OCI-LY3 (cell line): ENCODE results near the gene DHX38.

ENCODE experiments used
- EZH2phosphoT487 ChIP-seq: fragments of 200-600 bp; shearing (Covaris generic); IDR thresholded peaks from 2 replicates; pipeline ENCODE4 v1.6.1; 2018; ENCODE audit warnings: antibody characterized with exemption, mixed run types, low read depth
- TF ChIP-seq, protein P1 (sequence below): fragments of 200-600, 300-600 bp; sonication (generic); IDR thresholded peaks from 2 replicates; pipeline ENCODE4 v1.5.1; 2014; ENCODE audit warnings: antibody characterized with exemption, low read length, low read depth

DNA sequence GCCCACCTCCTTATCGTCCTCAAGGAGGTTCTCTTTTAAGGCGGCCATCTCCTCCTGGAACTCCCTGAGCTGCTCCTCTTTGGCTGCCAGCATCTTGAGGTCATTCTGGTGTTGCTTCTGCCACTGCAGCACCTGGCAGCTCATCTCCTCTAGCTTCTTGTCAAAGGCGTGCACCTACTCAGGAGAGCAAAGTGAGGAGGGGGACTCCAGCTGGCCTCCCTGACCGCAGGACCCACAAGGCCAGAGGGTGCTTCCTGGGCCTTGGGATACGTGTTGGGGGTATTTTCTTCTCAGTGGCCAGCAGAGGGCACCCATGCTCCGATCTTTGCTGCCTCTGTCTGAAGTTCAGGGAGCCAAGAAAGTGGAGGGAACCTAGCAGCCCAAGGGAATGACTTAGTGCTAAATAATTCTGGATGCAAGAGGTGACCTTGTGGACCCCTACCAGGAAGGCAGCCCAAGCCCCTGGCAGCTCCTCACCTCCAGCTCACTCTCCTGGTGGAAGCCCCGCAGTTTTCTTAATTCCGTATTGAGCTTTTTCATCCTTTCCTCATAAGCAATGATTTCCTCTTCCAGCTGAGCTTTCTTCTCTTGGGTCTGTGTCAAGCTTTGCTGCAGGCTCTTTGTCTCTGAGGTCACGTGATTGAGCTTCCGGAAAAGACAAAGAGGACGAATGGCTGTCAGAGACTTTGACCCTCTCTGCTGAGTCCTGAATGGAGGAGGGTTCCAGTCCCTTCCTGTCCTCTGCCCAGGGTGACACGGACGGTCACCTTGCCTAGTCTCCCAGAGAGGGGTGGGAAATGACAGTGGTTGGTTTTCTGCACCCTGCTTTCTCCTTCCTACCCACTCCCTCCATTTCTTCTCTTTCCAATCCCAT is 31.4 kb downstream of the DHX38 start:
- TF ChIP-seq, protein P1, sequence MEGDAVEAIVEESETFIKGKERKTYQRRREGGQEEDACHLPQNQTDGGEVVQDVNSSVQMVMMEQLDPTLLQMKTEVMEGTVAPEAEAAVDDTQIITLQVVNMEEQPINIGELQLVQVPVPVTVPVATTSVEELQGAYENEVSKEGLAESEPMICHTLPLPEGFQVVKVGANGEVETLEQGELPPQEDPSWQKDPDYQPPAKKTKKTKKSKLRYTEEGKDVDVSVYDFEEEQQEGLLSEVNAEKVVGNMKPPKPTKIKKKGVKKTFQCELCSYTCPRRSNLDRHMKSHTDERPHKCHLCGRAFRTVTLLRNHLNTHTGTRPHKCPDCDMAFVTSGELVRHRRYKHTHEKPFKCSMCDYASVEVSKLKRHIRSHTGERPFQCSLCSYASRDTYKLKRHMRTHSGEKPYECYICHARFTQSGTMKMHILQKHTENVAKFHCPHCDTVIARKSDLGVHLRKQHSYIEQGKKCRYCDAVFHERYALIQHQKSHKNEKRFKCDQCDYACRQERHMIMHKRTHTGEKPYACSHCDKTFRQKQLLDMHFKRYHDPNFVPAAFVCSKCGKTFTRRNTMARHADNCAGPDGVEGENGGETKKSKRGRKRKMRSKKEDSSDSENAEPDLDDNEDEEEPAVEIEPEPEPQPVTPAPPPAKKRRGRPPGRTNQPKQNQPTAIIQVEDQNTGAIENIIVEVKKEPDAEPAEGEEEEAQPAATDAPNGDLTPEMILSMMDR, result peak; percentile 86
- no peak for TF ChIP-seq EZH2phosphoT487
